Cardiac fibroblast (primary cell): ENCODE data around the gene GTPBP4.

Source experiments
- DNase-seq, 2 donors: peaks; one replicate each; pipeline versions ENCODE4 v3.0.0 to v3.0.0-alpha.2; 2010; ENCODE audit warnings: low read depth in 2 of 2
- H3K4me3 ChIP-seq, 2 donors: replicated peaks in 1 of 2; 1 replicate in 1 of 2; 2 replicates in 1 of 2; pipeline ENCODE4 v1.5.1; 2011; ENCODE audit warnings: low read depth in 2 of 2, low read length in 2 of 2, mild to moderate bottlenecking in 2 of 2, moderate library complexity in 1 of 2
- TF ChIP-seq, protein P1 (sequence below): IDR thresholded peaks from one replicate; pipeline ENCODE4 v1.5.1; 2011; ENCODE audit warnings: low read depth, mild to moderate bottlenecking, low read length, inconsistent platforms

GTPBP4 gene

DNA sequence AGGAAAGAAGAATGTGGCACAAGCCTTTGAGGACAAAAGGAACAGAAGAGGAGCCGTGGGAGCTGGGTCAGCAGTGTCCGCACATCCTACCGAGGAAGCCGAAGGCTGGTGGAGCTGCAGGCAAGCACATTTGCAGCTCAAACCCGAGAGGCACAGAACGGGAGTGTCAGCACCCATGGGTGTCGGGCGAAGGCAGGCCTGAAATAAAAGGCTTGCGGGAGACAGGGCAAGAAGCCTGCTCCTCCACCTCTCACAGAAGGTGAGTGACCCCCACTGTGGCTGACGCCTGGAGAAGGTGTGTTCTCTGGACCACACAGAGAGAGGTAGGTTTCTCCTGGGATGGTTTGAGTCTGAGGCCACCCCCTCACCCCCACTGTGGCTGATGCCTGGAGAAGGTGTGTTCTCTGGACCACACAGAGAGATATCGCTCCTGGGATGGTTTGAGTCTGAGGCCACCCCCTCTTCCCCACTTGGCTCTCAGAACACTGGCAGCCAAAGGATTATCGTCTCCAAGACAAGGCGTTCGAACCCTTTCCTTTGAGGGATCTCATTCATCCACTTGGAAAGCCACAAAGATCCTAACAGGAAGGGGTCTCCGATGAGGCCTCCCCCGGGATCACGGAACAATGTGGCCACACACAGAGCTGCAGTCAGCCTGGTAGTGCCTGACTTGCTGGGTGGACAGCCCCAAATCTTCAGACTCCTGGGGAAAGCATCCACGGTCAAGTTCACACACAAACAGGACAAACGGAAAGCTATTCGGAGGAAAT lies 21.6 kb upstream of the GTPBP4 start:
- no peak overlapping the region for H3K4me3 ChIP-seq
- no peak for DNase-seq
- TF ChIP-seq, protein P1, sequence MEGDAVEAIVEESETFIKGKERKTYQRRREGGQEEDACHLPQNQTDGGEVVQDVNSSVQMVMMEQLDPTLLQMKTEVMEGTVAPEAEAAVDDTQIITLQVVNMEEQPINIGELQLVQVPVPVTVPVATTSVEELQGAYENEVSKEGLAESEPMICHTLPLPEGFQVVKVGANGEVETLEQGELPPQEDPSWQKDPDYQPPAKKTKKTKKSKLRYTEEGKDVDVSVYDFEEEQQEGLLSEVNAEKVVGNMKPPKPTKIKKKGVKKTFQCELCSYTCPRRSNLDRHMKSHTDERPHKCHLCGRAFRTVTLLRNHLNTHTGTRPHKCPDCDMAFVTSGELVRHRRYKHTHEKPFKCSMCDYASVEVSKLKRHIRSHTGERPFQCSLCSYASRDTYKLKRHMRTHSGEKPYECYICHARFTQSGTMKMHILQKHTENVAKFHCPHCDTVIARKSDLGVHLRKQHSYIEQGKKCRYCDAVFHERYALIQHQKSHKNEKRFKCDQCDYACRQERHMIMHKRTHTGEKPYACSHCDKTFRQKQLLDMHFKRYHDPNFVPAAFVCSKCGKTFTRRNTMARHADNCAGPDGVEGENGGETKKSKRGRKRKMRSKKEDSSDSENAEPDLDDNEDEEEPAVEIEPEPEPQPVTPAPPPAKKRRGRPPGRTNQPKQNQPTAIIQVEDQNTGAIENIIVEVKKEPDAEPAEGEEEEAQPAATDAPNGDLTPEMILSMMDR = no peak

DNA sequence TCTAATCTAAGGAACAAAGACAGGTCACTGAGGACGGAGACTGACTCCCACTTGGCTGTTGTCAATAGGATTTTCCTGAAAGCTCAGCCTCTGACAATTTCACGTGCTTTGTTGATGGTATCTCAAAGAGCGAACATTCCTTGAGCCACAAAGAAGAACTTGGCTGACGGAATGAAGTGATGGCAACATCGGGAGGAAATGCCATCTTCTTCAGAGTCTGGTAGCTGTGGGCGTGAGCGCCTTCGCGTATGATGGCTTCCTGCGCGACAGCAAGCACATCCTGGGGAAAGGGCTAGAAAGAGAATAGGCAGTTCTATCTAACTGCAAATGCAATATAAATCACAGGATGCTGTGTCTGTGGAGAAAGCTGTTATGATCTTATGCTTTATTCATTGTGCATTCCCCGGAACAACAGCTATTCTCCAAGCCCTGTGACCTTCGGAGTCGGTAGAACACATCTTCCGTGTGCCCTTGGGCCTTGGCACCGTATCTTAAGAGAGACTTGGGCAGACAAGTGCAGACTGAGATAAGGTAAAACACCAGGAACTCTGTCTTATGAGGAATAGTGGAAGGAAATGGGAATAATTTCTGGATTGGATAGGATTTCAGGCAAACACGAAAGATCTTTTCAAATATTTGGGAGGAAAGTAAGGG lies 19.6 kb upstream of the GTPBP4 start:
- peak; percentile 15 to 26 for DNase-seq
- H3K4me3 ChIP-seq = no peak overlapping the region
- TF ChIP-seq, protein P1 = no peak

DNA sequence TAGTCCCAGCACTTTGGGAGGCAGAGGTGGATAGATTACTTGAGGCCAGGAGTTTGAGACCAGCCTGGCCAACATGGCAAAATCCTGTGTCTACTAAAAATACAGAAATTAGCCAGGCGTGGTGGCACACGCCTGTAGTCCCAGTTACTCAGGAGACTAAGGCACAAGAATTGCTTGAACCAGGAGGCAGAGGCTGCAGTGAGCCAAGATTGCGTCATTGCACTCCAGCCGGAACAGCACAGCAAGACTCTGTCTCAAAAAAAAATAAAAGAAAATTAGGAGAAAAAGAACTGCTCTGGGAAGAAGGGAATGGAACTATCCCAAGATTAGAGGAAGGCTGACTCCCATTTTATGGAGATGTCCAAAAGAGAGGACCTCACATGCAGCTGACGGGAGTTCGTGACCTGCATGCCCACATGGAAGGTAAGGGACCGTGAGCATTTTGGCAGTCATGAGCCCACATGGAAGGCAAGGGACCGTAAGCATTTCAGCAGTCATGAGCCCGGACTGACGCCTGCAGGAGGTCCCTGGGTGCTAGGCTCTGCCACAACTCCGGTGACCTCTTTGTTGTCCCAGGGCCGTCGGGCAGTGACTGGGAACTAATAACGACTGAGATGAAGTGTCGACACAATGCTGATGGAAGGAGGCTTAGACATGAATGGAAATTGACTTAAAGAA lies 18.6 kb upstream of the GTPBP4 start:
- H3K4me3 ChIP-seq = no peak overlapping the region
- TF ChIP-seq, protein P1 = no peak
- no peak for DNase-seq

DNA sequence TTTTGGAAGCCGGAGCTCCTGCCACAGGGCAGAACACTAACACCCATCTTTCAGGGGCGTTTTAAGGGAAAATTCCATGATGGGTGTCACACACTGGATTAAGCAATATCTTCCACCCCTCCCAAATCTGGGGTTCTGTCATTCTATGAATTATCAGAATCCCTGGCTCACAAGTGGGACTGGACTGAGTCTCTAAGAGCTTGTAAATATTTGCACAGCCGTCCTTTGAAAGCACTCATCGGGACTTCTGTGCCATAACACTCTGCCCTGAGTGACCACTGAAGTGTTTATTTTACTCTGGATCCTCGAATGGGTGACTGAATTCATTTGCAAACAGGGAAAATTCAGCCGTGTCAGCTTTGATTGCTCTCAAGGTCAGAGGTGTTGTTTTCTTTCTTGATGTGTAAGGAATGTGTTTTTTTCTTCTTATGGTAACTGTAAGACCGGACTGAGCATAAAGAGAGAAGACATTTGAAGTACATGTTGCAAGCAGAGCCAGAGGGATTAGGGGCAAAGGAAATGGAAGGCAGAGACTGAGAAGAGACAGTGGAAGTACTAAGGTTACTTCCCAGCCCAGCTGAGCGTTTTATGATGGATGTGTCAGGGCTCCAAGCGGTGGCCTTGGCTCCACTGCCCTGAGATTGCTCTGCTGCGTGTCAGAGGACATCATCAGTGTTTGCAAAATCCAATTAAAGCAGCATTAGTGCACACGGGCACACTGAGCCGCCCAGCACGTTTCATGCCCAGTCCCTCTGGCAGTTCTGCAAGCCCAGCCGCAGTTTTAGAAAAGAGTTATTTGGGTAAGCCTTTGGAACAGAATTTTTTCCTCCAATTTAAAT lies 17.7 kb upstream of the GTPBP4 start:
- DNase-seq = peak in 1 of 2 donors; percentile 8
- TF ChIP-seq, protein P1 = no peak
- H3K4me3 ChIP-seq = no peak overlapping the region

DNA sequence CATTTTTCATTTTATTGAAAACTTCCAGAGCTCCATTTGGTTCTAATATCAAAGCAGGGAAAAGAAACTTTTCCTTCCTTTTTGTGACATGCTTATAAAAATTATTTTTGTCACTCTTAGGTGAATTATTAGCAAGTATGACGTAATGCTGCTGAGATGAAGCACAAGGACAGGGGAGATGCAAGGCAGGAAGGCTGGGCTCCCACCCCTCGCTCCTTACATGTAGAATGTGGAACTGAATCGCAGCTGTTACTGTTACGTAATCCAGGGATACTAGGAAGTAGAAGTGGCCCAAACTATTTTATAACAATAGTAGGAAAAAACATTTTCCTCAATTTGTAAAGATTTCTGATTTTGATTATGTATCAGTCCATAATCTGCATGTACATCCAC lies 17.1 kb upstream of the GTPBP4 start:
- DNase-seq = peak; percentile 21 to 47
- H3K4me3 ChIP-seq = no peak overlapping the region
- TF ChIP-seq, protein P1 = no peak

DNA sequence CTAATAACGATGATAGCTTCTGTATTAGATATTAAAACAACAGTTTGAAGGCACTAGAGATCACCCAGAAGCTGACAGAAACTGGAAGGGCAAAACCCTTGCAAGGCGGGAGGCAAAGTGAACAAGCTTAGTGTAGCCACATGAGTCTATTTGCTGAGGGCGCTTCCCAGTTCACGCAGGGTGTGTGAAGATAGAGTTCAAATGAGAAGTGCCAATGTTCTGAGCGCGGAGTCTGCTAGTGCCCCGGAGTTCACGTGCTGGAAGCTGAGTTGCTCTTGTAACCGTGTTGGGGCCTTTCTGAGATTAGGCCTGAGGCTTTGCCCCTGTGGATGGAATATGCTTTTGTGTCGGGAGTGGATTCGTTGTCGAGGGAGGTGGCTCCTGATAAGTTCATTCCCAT lies 16.6 kb upstream of the GTPBP4 start:
- DNase-seq = no peak
- TF ChIP-seq, protein P1 = no peak
- no peak overlapping the region for H3K4me3 ChIP-seq
